GM12875 (cell line): ENCODE results near the gene RNF114.

ENCODE experiments used
- H3K4me3 ChIP-seq: one replicate; pipeline ENCODE4 v1.5.1; 2011; ENCODE audit warnings: low read depth, low read length, control low read depth
- TF ChIP-seq, protein P1 (sequence below): IDR thresholded peaks from 2 replicates; pipeline ENCODE4 v1.5.1; 2011; ENCODE audit warnings: low read depth, mild to moderate bottlenecking, control low read depth, inconsistent platforms, low read length, moderate library complexity, borderline replicate concordance; ENCODE audit not compliant: insufficient read depth

The RNF114 gene

GRCh38 chr20:49985157-49985556, 49.0 kb downstream of the RNF114 start:
- H3K4me3 ChIP-seq, result no peak overlapping the region
- TF ChIP-seq, protein P1, sequence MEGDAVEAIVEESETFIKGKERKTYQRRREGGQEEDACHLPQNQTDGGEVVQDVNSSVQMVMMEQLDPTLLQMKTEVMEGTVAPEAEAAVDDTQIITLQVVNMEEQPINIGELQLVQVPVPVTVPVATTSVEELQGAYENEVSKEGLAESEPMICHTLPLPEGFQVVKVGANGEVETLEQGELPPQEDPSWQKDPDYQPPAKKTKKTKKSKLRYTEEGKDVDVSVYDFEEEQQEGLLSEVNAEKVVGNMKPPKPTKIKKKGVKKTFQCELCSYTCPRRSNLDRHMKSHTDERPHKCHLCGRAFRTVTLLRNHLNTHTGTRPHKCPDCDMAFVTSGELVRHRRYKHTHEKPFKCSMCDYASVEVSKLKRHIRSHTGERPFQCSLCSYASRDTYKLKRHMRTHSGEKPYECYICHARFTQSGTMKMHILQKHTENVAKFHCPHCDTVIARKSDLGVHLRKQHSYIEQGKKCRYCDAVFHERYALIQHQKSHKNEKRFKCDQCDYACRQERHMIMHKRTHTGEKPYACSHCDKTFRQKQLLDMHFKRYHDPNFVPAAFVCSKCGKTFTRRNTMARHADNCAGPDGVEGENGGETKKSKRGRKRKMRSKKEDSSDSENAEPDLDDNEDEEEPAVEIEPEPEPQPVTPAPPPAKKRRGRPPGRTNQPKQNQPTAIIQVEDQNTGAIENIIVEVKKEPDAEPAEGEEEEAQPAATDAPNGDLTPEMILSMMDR, result no peak

GRCh38 chr20:49985617-49986016, 49.4 kb downstream of the RNF114 start:
- H3K4me3 ChIP-seq, result no peak overlapping the region
- TF ChIP-seq, protein P1, result no peak

GRCh38 chr20:49986049-49986448, 49.9 kb downstream of the RNF114 start:
- no peak overlapping the region for H3K4me3 ChIP-seq

GRCh38 chr20:49987015-49987867, 51.0 kb downstream of the RNF114 start:
- no peak overlapping the region for H3K4me3 ChIP-seq

More at GRCh38 chr20:49986049-49986448, 49.9 kb downstream of the RNF114 start:
- TF ChIP-seq, protein P1, result no peak

DNA sequence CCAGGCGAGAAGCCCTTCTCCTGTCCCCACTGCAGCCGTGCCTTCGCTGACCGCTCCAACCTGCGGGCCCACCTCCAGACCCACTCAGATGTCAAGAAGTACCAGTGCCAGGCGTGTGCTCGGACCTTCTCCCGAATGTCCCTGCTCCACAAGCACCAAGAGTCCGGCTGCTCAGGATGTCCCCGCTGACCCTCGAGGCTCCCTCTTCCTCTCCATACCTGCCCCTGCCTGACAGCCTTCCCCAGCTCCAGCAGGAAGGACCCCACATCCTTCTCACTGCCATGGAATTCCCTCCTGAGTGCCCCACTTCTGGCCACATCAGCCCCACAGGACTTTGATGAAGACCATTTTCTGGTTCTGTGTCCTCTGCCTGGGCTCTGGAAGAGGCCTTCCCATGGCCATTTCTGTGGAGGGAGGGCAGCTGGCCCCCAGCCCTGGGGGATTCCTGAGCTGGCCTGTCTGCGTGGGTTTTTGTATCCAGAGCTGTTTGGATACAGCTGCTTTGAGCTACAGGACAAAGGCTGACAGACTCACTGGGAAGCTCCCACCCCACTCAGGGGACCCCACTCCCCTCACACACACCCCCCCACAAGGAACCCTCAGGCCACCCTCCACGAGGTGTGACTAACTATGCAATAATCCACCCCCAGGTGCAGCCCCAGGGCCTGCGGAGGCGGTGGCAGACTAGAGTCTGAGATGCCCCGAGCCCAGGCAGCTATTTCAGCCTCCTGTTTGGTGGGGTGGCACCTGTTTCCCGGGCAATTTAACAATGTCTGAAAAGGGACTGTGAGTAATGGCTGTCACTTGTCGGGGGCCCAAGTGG, 51.9 kb downstream of the RNF114 start:
- TF ChIP-seq, protein P1, result no peak

More at GRCh38 chr20:49987015-49987867, 51.0 kb downstream of the RNF114 start:
- TF ChIP-seq, protein P1, result no peak

DNA sequence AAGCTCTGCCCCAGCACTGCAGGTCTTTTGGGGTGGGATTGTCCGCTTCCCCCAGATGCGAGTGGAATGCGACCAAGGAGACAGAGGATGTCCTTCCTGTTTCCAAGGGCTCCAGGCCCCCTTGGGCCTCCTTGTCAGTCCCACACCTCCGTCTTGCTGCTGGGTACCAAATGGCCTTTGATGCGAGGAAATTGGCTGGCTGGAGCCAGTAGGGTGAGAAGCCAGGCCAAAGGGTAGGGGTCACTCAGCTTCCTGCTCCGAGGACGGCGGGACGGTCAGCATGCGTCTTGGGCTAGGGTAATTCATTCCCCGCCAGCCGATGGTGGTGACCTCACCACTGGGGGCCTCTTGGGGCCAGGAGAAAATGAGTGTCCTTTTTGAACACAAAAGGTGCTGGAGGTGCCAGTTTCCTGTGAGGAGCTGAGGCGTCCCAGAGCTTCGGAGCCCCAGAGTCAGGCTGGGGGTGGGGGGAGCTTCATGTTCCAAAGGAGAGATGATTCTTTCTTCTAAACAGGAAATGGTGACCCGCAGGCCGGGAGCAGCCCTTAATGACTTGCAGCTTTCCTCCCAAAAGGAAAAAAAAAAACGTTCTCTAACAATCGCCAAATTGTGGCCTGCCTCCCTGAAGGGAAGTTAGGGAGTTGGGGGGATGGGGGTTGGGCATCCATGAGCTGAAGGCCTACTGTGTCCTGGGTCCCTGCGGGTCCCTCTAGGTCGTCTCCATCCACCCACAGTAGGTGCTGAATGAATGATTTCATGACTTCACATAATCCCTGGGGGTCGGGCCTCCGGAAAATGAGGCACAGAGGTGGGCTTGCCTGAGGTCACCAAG, 53.3 kb downstream of the RNF114 start:
- H3K4me3 ChIP-seq, result no peak overlapping the region
- TF ChIP-seq, protein P1, result no peak

More for the DNA sequence above, 51.9 kb downstream of the RNF114 start:
- H3K4me3 ChIP-seq, result no peak overlapping the region
